GM10266 (cell line): ENCODE results near the gene ARHGEF9.
"Not testable (repeated sequence)": the region's sequence is repeated elsewhere in the genome, so short reads cannot be mapped to it uniquely, and the experiment has no call there.

Source experiments
- DNase-seq: peaks from one replicate; pipeline ENCODE4 v3.0.0; 2012; ENCODE audit errors: extremely low spot score
- CTCF ChIP-seq: IDR thresholded peaks from 2 replicates; pipeline ENCODE4 v1.5.1; 2012; ENCODE audit warnings: mild to moderate bottlenecking, low read depth; ENCODE audit not compliant: control insufficient read depth, insufficient read depth; ENCODE audit errors: missing control alignments

ARHGEF9 gene

GRCh38 chrX:63784902-63785707, at the start of gene ARHGEF9:
ARHGEF9 (minus strand) TSS chrX:63785214; CDS start chrX:63785145, 69 bp downstream.
- no peak for TF ChIP-seq CTCF
- no peak for DNase-seq

GRCh38 chrX:63825446-63825845, 40.4 kb upstream of the ARHGEF9 start:
- DNase-seq: not testable (repeated sequence)

GRCh38 chrX:63818156-63818555, 33.1 kb upstream of the ARHGEF9 start:
- no peak for TF ChIP-seq CTCF
- no peak for DNase-seq

GRCh38 chrX:63817696-63818095, 32.7 kb upstream of the ARHGEF9 start:
- DNase-seq: no peak
- TF ChIP-seq CTCF: no peak

GRCh38 chrX:63812823-63813222, 27.8 kb upstream of the ARHGEF9 start:
- DNase-seq: no peak

GRCh38 chrX:63810746-63811145, 25.7 kb upstream of the ARHGEF9 start:
- TF ChIP-seq CTCF: no peak
- DNase-seq: no peak

More at GRCh38 chrX:63812823-63813222, 27.8 kb upstream of the ARHGEF9 start:
- no peak for TF ChIP-seq CTCF

- no peak for DNase-seq
- TF ChIP-seq CTCF: no peak
Observed at GRCh38 chrX:63809173-63809572, 24.2 kb upstream of the ARHGEF9 start.

- DNase-seq: not testable (repeated sequence)
Observed at GRCh38 chrX:63795406-63795805, 10.4 kb upstream of the ARHGEF9 start.
